ENCODE measurements around the gene PIK3AP1. TPM values are rescaled to one million over a fixed set of nuclear protein-coding genes. Genes with fewer than 3 reads are reported as not detected.

PIK3AP1 gene
- total RNA-seq, 1 experiment from 2014 or later, result 3.7 TPM

DNA sequence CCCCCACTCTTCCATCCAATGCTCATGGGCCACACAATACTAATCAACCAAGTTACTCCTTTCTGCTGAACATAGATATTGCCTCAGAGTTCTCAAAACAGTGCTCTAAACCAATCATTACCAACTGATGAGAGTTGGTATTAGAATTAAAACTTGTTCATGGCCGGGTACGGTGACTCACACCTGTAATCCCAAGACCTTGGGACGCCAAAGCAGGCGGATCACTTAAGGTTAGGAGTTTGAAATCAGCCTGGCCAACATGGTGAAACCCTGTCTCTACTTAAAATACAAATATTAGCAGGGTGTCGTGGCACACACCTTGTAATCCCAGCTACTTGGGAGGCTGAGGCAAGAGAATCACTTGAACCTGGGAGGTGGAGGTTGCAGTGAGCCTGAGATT is 141.7 kb downstream of the PIK3AP1 start:
- H3K4me3 ChIP-seq (ENCODE audit: low read length), result no peak overlapping the region
- no peaks in the 10 kb centered on the region for H3K36me3 ChIP-seq (ENCODE audit: low read depth, low read length)
- TF ChIP-seq EZH2 (IDR thresholded peaks at IDR 0.05; ENCODE audit: low read length, unreplicated experiment) (no peak), CTCF (conservative IDR thresholded peaks at IDR 0.05; ENCODE audit: low read depth, low read length) (no peak), EZH2phosphoT487 (IDR thresholded peaks at IDR 0.05; ENCODE audit: borderline replicate concordance, low read length) (no peak)
- intact Hi-C loops (cut with micrococcal nuclease), result no loop called here
- H3K4me2 ChIP-seq (ENCODE audit: low read length), result no peak overlapping the region
- ATAC-seq (no peak), DNase-seq (no peak)
- peaks cover 94% of the 10 kb centered on the region for H3K79me2 ChIP-seq (ENCODE audit: low read length)
- H3K9me2 ChIP-seq (replicated peaks; ENCODE audit: low read length), result no peaks in the 10 kb centered on the region
- no peaks in the 10 kb centered on the region for H3K9me3 ChIP-seq (ENCODE audit: low read length)
- peaks cover 48% of the 10 kb centered on the region for H4K20me1 ChIP-seq (ENCODE audit: low read length)
- H3K9ac ChIP-seq (ENCODE audit: low read length), result no peak overlapping the region
- ChIA-PET CTCF (no interaction called here), POLR2A (ENCODE audit: unreplicated experiment) (no interaction called here)
- peaks cover 14% of the 10 kb centered on the region for H3K4me1 ChIP-seq (ENCODE audit: insufficient read depth, low read length)
- H2AFZ ChIP-seq (ENCODE audit: low read length), result no peak overlapping the region
- H3K27ac ChIP-seq (ENCODE audit: low read length), result no peak overlapping the region
- H3F3A ChIP-seq (ENCODE audit: low read length, unreplicated experiment), result no peaks in the 10 kb centered on the region
- H3K27me3 ChIP-seq (ENCODE audit: low read length), result no peaks in the 10 kb centered on the region
- no TSS peak for BruUV-seq (replicated peaks)

- Histone ChIP-seq H3K9ac (ENCODE audit: low read length) (no peak overlapping the region), H3K27ac (ENCODE audit: low read length) (no peak overlapping the region), H4K20me1 (ENCODE audit: low read length) (peaks cover 45% of the 10 kb centered on the region), H3K9me3 (ENCODE audit: low read length) (no peaks in the 10 kb centered on the region), H3K9me2 (replicated peaks; ENCODE audit: low read length) (no peaks in the 10 kb centered on the region), H3K4me2 (ENCODE audit: low read length) (no peak overlapping the region), H3K36me3 (ENCODE audit: low read depth, low read length) (no peaks in the 10 kb centered on the region), H3K79me2 (ENCODE audit: low read length) (peaks cover 94% of the 10 kb centered on the region), H3K4me1 (ENCODE audit: insufficient read depth, low read length) (peaks cover 14% of the 10 kb centered on the region), H3K27me3 (ENCODE audit: low read length) (no peaks in the 10 kb centered on the region), H2AFZ (ENCODE audit: low read length) (no peak overlapping the region), H3F3A (ENCODE audit: low read length, unreplicated experiment) (no peaks in the 10 kb centered on the region), H3K4me3 (ENCODE audit: low read length) (no peak overlapping the region)
- no peak for TF ChIP-seq EZH2phosphoT487 (IDR thresholded peaks at IDR 0.05; ENCODE audit: borderline replicate concordance, low read length)
- TF ChIP-seq EZH2 (IDR thresholded peaks at IDR 0.05; ENCODE audit: low read length, unreplicated experiment), result no peak
- TF ChIP-seq CTCF (conservative IDR thresholded peaks at IDR 0.05; ENCODE audit: low read depth, low read length), result no peak
- intact Hi-C loops (cut with micrococcal nuclease), result no loop called here
- no TSS peak for BruUV-seq (replicated peaks)
- ChIA-PET POLR2A (ENCODE audit: unreplicated experiment) (no interaction called here), CTCF (no interaction called here)
- DNase-seq, result no peak
- ATAC-seq, result no peak
Measured at GRCh38 chr10:96578022-96578421, 142.3 kb downstream of the PIK3AP1 start.

DNA sequence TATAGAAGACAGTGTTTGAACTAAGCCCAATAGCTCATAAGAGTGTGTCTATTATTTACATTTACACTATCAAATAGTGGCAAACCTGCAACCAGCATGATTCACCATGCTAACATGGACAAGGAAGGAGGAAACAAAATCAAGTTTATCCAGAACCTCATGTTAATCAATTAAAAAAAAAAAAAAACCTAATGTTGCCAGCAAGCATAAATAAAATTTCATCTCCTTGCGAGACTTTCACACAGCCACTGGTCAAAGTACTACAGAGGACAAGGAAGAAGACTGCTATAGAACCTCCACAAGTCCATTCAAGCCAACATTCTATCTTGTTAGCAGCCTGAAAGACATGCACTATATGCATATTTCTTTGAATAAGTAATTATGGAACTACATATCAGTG is 143.2 kb downstream of the PIK3AP1 start:
- CTCF ChIA-PET, result no interaction called here
- Histone ChIP-seq H3K27ac (ENCODE audit: low read length) (peak overlapping the region; percentile 36; the same call in 1 of the 2 replicates), H3F3A (ENCODE audit: low read length, unreplicated experiment) (no peaks in the 10 kb centered on the region), H3K4me3 (ENCODE audit: low read length) (no peak overlapping the region), H3K79me2 (ENCODE audit: low read length) (peaks cover 94% of the 10 kb centered on the region), H3K36me3 (ENCODE audit: low read depth, low read length) (no peaks in the 10 kb centered on the region), H3K4me1 (ENCODE audit: insufficient read depth, low read length) (peaks cover 14% of the 10 kb centered on the region), H3K9ac (ENCODE audit: low read length) (no peak overlapping the region), H3K9me2 (replicated peaks; ENCODE audit: low read length) (no peaks in the 10 kb centered on the region), H3K4me2 (ENCODE audit: low read length) (peak overlapping the region; percentile 57), H2AFZ (ENCODE audit: low read length) (no peak overlapping the region), H3K9me3 (ENCODE audit: low read length) (no peaks in the 10 kb centered on the region), H3K27me3 (ENCODE audit: low read length) (no peaks in the 10 kb centered on the region), H4K20me1 (ENCODE audit: low read length) (peaks cover 47% of the 10 kb centered on the region)
- peak; percentile 90 for ATAC-seq
- peak; percentile 58 for DNase-seq
- no TSS peak for BruUV-seq (replicated peaks)
- no peak for TF ChIP-seq EZH2phosphoT487 (IDR thresholded peaks at IDR 0.05; ENCODE audit: borderline replicate concordance, low read length)
- no peak for TF ChIP-seq CTCF (conservative IDR thresholded peaks at IDR 0.05; ENCODE audit: low read depth, low read length)
- no peak for TF ChIP-seq EZH2 (IDR thresholded peaks at IDR 0.05; ENCODE audit: low read length, unreplicated experiment)
- intact Hi-C loops (cut with micrococcal nuclease), result no loop called here
- POLR2A ChIA-PET (ENCODE audit: unreplicated experiment), result no interaction called here

Measured in PC-3 (cell line).